Left renal cortex interstitium (tissue), 4 donors: ENCODE data around the gene ARIH1. TPM values are rescaled to one million over a fixed set of nuclear protein-coding genes. Genes with fewer than 3 reads are reported as not detected.
"Not testable (repeated sequence)": the region's sequence is repeated elsewhere in the genome, so short reads cannot be mapped to it uniquely, and the experiment has no call there.

Experiments used
- DNase-seq, 4 donors: peaks; one replicate each; pipeline ENCODE4 v3.0.0-alpha.2; 2013; ENCODE audit warnings: low read depth in 4 of 4, low spot score in 2 of 4, missing footprints in 1 of 4
- polyA plus RNA-seq, 4 donors: library from polyadenylated mRNA; unstranded; fragments of 120-200 nt; gene quantifications; one replicate each; pipeline ENCODE4 v1.2.1, GENCODE V29; 2013; ENCODE audit not compliant: insufficient read length in 4 of 4

ARIH1 gene
- 100 to 1,000 TPM; 174 to 205 (median 185) TPM for polyA plus RNA-seq

- peak; percentile 92 to 96 (median 94) for DNase-seq
These were observed at the start of gene ARIH1 for GRCh38 chr15:72473614-72474465. Gene ARIH1, plus strand, starts transcription at chr15:72474330. Its CDS starts 310 bp downstream, at chr15:72474640.

DNA sequence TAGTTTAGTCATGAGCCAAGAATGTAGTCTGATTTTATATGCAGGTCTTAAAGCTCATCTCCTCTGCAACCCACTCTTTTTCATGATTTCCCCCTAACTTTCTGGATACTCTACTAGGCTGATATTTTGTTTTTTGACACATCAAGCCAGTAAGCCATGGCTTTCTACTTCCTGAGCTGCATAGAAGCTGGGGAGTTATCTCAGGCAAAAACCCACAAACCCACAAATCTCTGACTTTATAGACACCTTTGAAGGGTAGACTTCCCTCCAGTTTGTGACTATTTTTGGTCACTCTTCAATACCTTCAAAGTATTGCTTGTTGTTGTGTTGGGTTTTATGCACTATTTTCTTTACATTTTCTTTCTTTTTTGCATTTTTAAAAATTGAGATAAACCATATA lies 47.4 kb upstream of the ARIH1 start:
- no peak for DNase-seq

DNA sequence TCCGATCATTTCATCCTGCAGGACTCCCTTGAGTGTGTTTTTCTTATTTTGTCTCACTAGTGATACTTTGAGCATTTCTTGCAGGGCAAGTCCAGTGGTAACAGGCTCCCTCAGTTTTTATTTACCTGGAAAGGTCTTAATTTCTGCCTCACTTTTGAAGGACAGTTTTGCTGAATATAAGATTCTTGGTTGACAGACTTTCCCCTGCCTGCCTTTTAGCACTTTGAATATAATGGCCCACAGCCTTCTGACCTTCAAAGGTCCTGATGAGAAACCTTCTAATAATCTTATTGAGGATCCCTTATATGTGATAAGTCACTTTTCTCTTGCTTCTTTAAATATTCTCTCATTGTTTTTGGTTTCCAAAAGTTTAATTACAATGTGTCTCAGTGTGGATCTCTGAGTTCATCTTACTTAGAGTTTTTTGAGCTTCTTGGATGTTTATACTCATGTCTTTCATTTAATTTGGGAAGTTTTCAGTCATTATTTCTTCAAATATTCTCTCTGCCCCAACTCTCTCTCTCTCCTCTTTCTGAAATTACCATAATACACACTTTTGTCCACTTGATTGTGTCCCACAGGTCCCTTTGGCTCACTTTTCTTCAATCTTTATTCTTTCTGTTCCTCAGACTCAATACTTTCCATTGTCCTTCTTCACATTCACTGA lies 36.3 kb upstream of the ARIH1 start:
- no peak for DNase-seq

DNA sequence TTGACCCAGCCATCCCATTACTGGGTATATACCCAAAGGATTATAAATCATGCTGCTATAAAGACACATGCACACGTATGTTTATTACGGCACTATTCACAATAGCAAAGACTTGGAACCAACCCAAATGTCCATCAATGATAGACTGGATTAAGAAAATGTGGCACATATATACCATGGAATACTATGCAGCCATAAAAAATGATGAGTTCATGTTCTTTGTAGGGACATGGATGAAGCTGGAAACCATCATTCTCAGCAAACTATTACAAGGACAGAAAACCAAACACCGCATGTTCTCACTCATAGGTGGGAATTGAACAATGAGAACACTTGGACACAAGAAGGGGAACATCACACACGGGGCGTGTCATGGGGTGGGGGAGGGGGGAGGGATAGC lies 31.3 kb upstream of the ARIH1 start:
- not testable (repeated sequence) for DNase-seq

DNA sequence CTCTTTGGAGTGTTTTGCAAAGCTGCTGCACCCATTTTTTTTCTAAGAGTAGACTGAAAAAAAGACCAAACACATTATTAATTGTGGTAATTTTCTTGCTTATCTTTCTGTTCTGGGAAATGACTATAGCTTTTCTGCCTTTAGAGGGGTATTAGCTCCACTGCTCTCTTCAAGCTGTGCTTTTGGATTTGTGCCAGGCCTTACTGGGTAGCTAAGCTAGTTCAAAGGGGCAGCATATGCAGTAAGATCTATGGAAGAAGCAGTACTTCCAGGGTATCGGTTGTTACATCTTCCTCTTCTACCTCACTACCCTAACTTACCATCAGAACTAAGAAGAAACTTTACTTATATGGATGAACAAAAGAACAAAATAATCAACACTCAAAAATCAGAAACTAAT lies 28.7 kb upstream of the ARIH1 start:
- DNase-seq, result no peak

- no peak for DNase-seq
These were observed 23.3 kb upstream of the ARIH1 start for GRCh38 chr15:72450805-72451204.

GRCh38 chr15:72451224-72451623 lies 22.9 kb upstream of the ARIH1 start:
- DNase-seq, result no peak

- no peak for DNase-seq
These were observed 17.4 kb upstream of the ARIH1 start for GRCh38 chr15:72456684-72457083.

GRCh38 chr15:72460402-72460801 lies 13.7 kb upstream of the ARIH1 start:
- DNase-seq, result no peak

DNA sequence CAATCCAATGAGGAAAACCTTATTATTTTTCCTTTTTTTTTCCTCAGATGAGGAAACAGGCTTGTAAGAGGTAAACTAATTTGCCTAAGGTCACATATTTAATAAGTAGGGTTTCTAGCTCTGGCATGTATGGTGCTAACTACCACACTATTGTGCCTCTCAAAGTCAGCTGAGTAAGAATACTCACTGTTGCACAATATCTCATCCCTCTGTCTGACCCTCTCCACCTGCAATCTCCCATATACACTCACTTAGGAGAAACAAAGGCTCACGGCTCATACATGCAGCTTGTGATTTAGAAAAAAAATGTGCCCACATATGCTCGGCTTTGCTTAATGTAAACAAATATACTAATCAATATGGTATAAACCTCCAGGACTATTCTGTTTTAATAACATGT lies 10.4 kb upstream of the ARIH1 start:
- no peak for DNase-seq

GRCh38 chr15:72464251-72464650 lies 9.9 kb upstream of the ARIH1 start:
- no peak for DNase-seq

DNA sequence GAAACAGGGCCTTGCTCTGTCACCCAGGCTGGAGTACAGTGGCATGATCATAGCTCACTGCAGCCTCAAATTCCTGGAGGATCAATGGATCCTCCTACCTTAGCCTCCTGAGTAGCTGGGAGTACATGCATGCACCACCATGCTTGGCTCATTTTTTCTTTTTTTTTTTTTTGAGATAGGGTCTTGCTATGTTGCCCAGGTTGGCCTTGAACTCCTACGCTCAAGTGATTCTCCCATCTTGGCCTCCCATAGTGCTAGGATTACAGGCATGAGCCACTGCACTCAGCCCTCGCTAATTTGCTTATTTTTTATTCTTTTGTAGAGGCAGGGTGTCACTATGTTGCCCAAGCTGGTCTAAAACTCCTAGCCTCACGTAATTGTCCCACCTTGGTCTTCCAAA lies 6.0 kb upstream of the ARIH1 start:
- DNase-seq, result no peak

DNA sequence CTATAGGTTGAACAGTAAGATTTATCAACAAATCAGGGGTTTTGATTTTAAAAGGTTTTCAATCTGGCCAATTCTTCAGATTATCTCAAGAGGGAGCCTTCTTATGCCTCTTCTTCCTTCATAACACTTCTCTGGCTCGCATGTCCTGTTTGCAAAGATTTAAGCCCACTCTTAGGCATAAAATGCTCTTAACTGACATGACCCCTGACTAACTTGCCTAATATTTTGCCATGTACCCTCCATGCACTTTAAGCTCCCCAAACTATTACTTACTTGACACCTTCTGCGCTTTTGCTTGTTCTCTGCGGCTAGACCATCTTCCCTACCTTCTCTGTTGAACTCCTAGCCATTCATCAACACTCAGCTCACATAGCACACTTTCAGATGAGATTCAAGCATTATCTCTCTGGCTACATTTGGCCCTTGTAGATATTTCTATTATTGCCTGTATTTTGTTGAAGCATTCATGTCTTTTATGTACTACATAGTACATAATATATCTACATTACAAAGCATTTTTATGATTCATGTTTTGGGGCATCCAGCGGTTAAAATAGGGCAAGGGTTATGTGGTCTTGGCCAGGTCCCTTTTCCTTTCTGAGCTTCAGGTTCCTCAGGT lies 1.0 kb upstream of the ARIH1 start:
- peak in 3 of 4 donors; percentile 3 to 50 (median 16) for DNase-seq

GRCh38 chr15:72474466-72474911 lies 359 bp downstream of the ARIH1 start:
- peak in 1 of 4 donors; percentile 0 for DNase-seq

GRCh38 chr15:72474912-72475628 lies 940 bp downstream of the ARIH1 start:
- peak; percentile 55 to 70 (median 58) for DNase-seq

- no peak for DNase-seq
These were observed 1.5 kb downstream of the ARIH1 start for GRCh38 chr15:72475674-72476073.

- not testable (repeated sequence) for DNase-seq
These were observed 2.2 kb downstream of the ARIH1 start for GRCh38 chr15:72476330-72476729.

GRCh38 chr15:72481015-72481659 lies 7.0 kb downstream of the ARIH1 start:
- DNase-seq, result no peak

DNA sequence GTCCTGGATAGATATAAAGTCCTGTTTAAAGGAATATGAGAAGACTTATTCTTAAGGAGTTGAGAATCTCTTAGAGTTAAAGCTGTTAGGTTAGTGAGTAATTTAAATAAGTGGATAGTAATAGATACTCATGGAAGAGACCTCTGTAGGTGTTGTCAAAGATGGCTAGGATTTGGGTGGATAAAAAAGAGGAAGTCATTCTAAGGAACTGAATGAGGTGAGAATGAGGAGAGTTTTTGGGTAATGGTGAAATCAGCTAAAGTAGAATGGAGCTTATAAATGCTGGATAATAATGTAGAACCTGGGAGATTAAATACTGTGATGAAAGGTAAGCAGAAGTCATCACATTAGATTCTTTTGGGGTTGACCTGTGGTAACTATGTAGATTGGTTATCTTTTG lies 8.1 kb downstream of the ARIH1 start:
- DNase-seq, result no peak

GRCh38 chr15:72483279-72483678 lies 9.1 kb downstream of the ARIH1 start:
- DNase-seq, result no peak
